ENCODE data around the gene VSTM4.

The VSTM4 gene

GRCh38 chr10:49115015-49115795 is at the start of gene VSTM4:
TSS of gene VSTM4 (minus strand) at chr10:49115522. CDS start at chr10:49115485, 37 bp downstream.
- no peak for DNase-seq

- peak; percentile 17 for DNase-seq
Measured at GRCh38 chr10:49164559-49165188, 49.4 kb upstream of the VSTM4 start.

GRCh38 chr10:49163741-49164140 is 48.4 kb upstream of the VSTM4 start:
- DNase-seq, result no peak

- DNase-seq, result no peak
Measured at GRCh38 chr10:49162761-49163310, 47.5 kb upstream of the VSTM4 start.

- DNase-seq, result no peak
Measured at GRCh38 chr10:49162063-49162462, 46.7 kb upstream of the VSTM4 start.

GRCh38 chr10:49161411-49161997 is 46.2 kb upstream of the VSTM4 start:
- DNase-seq, result no peak

GRCh38 chr10:49160814-49161213 is 45.5 kb upstream of the VSTM4 start:
- DNase-seq, result no peak

- DNase-seq, result no peak
Measured at GRCh38 chr10:49160110-49160509, 44.8 kb upstream of the VSTM4 start.

GRCh38 chr10:49158915-49159314 is 43.6 kb upstream of the VSTM4 start:
- DNase-seq, result no peak

- no peak for DNase-seq
Measured at GRCh38 chr10:49158404-49158803, 43.1 kb upstream of the VSTM4 start.

- no peak for DNase-seq
Measured at GRCh38 chr10:49157229-49157628, 41.9 kb upstream of the VSTM4 start.

GRCh38 chr10:49154641-49155040 is 39.3 kb upstream of the VSTM4 start:
- no peak for DNase-seq

- DNase-seq, result no peak
Measured at GRCh38 chr10:49153971-49154370, 38.6 kb upstream of the VSTM4 start.

- DNase-seq, result no peak
Measured at GRCh38 chr10:49153115-49153514, 37.8 kb upstream of the VSTM4 start.

- DNase-seq, result no peak
Measured at GRCh38 chr10:49152663-49153062, 37.3 kb upstream of the VSTM4 start.

GRCh38 chr10:49152037-49152436 is 36.7 kb upstream of the VSTM4 start:
- no peak for DNase-seq

GRCh38 chr10:49151481-49151880 is 36.2 kb upstream of the VSTM4 start:
- no peak for DNase-seq

GRCh38 chr10:49151025-49151445 is 35.7 kb upstream of the VSTM4 start:
- no peak for DNase-seq

GRCh38 chr10:49150426-49150825 is 35.1 kb upstream of the VSTM4 start:
- no peak for DNase-seq

- DNase-seq, result no peak
Measured at GRCh38 chr10:49149881-49150280, 34.6 kb upstream of the VSTM4 start.

- no peak for DNase-seq
Measured at GRCh38 chr10:49144058-49144720, 28.9 kb upstream of the VSTM4 start.

- DNase-seq, result no peak
Measured at GRCh38 chr10:49143249-49143648, 27.9 kb upstream of the VSTM4 start.
